Activated CD4-positive, alpha-beta T cell treated with anti-CD3 and anti-CD28 coated beads, Interleukin-10, Interleukin-2, amounts not matched to agents 100 ng/mL and 50 ng/mL, durations not matched to agents 16 hours and 8 hours (primary cell): ENCODE data around the gene KLHL10.

Experiments
- DNase-seq: peaks from one replicate; pipeline ENCODE4 v3.0.0-alpha.2; 2020

The KLHL10 gene

DNA sequence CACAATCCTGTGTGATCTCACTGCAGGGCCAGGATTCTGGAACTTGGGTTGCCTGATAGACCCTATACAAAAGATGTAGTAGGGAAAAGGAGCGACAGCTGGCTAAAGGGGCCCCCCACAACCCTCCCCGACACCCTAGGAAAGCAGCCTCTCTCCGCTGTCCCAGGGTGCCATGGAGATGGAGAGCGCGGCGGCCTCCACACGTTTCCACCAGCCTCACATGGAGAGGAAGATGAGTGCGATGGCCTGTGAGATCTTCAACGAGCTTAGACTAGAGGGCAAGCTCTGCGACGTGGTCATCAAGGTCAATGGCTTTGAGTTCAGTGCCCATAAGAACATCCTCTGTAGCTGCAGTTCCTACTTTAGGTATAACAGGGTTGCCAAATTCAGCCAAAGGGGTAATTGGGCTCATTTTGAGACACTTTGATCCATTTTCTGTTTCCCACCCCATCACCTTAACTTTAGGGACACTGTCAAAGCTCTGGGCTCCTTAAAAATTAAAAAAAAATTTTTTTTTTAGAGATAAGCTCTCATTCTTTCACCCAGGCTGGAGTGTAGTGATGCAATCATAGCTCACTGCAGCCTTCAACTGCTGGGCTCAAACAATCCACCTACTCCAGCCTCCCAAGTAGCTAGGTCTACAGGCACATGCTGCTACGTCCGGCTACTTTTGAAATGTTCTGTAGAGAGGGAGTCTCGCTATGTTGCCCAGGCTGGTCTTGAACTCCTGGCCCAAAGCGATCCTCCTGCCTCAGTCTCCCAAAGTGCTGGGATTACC, at the start of gene KLHL10:
Gene KLHL10, plus strand, starts transcription at position 65 of the 778 bp plus-strand sequence. Its CDS starts 108 bp downstream, at position 173.
- no peak for DNase-seq

DNA sequence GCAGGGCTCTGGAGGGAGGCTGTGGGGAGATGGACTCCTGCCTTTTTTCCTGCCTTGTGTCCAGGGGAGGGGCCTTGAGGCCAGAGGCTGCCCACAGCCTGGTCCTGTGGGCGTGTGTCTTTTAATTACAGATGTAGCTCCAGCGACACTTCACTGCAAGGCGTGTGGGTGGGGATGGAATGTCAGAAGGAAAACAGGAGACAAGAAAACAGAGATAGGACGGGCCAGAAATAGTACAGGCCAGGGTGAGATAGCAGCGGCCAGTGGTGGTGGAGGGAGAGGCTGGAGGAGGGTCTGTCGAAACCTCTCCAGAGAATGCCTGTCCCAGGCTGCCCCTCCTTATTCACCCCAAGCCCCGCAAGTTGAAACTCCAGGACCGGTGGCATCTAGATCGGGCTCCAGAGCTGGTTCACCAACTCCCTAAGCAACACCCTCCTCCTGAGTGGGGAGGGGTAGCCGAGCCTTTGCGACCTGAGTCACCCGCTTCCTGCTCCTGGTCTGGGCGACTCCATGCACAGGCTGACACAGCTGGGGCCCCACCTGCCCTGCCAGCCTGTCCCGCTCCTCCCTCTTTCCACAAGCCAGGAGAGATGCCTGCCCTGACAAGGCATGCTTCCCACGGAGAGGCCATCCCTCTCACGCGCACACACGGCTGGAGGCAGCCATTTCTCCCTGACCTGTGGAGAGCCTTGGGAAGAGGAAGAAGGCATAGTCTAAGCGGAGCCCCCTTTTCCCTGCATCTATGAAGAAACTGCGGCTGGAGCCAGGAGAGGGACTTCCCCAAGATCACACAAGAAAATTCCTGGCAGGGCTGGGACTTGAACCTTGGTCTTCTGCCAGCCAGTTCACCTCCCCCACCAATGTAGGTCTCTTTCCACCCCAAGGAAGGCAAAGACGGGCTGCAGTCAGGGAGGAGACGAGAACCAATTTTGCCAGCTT, 44.5 kb upstream of the KLHL10 start:
- no peak for DNase-seq

DNA sequence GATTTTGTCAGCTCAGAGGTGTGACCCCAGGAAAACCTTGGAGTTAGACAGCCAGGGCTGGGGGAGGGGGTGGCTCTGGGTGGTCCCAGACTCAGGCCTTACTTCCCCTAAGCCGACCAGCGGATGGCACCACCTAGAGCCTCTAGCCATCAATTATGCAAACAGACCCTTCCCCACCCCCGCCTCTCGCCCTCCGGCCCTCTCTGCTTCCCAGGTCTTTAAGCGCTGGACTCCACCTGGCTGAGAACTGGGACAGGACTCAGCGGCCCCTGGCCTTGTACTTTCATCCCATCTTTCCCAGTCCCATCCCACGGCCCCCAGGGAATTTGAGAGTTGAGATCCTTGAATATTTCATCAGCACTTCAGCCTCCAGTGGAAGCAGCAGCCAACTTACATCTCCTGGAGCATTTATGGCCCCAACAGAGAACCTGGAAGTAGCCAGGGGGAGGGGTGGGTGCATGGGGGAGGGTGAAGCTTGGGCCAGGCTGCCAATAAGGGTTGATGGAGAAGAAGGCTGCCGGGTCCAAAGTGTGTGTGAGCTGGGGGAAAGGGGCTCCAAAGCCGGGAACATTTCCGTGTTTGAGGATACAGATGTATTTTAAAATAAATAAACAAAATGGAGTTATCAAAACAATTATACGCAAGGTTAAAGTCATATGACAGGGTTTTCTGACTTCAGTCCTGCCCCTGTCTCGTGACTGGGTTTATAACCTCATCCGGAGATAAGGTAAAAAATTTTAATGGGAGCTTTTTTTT, 43.7 kb upstream of the KLHL10 start:
- DNase-seq, result no peak

DNA sequence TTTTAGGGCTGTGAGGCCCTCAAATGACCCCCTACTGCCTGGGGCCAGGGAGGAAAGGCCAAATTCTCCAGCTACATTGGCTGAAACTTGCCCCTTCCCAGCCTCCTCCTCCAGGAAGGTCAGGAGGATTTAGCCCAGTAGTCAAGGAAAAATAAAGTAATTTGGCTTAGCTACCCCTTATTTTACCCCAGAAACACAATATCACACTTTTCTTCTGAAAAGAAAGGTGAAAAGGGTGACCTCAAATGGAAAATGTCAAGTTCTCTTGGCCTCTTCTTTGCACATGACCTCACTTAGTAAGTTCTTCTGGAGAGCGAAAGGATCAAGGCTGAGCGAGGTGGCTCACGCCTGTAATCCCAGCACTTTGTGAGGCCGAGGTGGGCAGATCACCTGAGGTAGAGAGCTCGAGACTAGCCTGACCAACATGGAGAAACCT, 43.1 kb upstream of the KLHL10 start:
- DNase-seq, result no peak

DNA sequence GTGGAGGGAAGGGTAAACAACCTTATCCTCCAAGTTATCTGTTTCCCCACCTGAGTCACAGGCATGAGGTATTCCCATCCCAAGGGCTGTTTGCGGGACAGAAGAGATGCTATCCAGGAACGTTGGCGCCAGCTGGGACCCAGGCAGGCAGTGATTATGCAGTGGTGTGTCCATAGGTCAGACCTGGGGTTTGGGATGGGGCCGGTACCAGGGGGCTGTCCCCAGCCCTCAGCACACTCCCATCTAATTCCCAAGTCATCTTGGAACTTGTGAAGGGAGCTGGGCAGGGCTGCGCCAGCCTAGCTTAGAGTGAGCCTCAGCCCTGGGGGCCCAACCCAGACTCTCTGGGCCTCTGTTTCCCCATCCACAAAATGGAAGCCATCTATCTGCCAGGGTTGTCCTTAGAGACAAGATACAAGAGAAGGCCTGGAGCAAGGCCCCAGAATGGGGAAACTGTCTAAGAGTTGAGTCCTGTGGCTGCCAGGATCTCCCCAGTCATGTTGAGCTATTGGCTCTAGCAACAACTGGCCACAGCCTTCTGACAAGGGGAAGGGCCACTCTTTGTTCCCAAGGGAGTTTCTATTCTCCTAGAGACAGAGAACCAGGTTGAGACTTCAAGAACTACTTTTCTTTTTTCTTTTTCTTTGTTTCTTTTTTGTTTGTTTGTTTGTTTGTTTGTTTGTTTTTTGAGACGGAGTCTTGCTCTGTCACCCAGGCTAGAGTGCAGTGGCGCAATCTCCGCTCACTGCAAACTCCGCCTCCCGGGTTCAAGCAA, 41.3 kb upstream of the KLHL10 start:
- no peak for DNase-seq

DNA sequence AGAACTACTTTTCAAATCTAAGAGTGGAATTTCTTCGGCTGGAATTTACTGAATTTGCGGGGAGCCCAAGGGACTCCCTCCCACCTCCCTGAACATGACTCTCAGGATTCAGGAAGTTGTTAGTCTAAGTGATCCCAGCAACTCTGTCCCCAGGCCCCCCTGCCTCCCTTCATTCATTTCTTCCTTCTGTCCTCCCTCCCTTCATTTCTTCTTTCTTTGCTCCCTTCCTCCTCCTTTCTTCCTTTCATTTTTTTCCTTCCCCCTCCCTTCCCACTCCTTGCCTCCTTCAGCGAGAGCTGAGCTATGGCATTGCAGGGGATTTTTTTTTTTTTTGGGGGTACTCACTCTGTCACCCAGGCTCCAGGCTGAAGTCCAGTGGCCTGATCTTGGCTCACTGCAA, 40.2 kb upstream of the KLHL10 start:
- no peak for DNase-seq

DNA sequence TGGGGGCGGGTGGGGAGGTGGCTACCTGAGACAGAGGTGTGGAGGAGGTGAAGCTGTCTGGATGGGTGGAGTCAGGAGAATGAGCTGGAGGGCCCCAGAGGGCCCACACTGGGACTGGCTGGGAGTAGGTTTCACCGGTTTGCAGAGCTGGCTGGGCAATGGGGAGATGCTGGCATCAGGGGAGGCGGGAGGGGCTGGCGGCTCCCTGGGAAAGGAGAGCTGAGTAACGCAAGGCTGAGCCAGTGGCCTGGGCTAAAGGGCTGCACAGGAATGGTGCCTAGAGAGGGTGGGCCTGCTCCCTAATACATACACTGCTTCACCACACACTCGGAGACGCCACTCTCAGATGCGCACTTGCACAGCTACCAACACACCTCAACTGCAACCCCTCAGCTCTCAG, 38.3 kb upstream of the KLHL10 start:
- DNase-seq, result no peak

DNA sequence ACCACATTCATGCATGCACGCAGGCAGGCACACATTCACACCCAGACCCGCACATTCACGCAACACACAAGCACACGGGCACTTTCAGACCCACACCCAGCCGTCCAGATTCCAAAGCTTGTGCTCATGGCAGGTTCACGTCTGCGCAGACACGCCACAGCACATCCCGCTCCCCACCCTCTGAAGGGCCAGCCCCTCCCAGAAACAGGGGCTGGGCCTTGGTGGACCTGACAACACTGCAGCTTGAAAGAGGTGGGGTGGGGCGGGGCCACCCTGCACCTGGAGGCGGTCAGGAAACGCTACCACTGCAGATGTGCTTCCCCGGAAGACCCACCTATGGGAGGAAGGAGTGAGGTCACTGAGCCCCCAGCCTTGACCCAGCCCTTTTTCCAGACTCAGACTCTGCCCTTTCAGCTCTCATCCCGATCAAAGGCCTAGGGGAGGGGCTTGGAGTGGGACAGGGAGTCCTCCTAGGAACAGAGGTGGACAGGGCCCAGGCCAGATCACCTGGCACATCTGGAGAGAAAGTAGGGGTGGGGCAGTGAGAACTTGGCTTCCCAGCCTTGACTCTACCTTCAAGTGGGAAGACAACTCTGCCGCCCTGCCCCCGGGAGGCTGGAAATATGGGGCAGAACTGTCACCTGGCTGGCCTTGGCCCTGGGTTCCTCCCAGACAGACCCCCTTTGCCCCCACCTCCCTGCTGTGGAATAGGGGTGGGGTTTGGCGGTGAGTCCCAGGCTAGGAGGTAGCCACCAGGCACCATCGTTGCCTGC, 36.8 kb upstream of the KLHL10 start:
- DNase-seq, result no peak

DNA sequence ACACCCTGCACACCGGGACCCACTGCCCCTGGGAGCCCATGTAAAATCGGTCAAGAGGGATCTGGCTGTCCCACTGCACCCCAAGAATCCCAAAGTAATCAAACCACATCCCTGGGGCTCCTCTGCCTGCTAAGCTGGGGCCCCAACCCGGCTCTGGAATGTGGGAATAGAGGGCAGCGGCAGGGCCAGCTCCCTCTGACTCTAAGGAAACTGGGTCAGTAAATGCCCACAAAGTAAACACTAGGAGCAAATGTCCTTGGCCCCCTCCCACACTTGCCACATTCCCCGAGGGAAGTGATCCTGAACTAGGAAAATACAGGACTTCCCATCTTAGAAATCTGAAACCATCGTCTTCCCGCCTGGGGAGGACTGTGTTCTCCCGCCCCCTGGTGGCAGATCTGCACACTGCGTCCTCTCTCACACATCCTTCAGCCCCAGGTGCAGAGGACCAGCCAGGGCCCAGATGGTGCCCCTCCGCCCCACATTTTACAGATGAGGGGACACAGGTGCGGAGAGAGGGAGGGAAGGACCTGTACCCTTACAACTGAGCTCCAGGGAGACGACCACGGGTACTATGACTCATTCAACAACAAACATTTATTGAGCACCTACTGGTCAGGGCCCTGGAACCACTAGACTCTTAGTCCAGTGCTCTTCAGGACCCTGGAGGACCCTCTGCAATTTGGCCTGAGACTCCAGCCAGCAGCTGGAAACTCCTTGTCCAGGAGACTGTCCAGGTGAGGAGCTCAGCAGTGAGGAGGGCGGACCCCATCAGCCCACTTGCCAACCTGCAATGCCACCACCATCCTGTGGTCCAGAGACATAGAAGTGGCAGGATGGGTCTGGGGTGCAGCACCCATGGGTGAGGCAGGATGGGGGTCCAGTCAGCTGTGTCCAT, 36.0 kb upstream of the KLHL10 start:
- peak; percentile 73 for DNase-seq

DNA sequence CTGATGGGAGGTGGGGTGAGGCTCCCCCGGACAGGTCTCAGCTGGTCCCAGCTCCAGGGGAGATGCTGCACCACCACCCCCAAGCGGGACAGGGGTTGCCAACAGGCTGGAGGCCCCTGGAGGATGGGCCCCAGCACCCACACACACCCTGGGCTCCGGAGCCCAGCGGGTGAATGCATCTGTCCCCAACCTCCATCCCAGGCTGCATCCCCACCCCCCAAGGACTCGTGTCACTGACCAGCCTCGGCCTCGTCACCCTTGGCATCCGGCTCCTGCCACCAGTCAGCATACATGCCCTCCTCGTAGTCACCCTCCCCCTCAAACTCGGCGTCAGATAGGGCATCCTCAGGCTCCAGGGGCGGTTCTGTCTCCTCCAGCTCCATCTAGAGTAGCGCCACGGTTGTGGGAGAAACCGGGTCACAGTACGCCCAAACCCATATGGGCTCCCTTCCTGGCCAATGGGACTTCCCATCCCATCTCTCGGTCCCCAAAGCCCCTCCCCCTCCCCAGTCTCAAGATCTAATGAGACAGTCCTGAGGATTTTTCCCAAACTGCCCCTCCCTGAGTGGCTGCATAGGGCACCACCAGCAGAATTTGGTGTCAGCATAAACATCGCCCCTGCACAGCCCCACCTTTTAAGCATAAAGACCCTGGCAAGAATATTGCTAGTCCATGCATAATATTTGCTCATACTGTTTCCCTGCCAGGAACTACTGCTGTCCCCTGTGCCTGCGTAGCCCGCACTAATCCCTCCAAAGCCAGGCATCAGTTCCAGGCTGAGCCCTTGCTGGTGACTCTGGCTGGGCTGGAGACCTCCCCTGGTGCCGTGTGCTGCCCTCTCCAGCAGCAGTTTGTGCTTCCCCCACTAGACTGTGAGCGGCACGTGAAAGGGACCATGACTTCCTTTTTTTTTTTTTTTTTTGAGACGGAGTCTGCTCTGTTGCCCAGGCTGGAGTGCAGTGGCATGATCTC, 34.3 kb upstream of the KLHL10 start:
- no peak for DNase-seq

DNA sequence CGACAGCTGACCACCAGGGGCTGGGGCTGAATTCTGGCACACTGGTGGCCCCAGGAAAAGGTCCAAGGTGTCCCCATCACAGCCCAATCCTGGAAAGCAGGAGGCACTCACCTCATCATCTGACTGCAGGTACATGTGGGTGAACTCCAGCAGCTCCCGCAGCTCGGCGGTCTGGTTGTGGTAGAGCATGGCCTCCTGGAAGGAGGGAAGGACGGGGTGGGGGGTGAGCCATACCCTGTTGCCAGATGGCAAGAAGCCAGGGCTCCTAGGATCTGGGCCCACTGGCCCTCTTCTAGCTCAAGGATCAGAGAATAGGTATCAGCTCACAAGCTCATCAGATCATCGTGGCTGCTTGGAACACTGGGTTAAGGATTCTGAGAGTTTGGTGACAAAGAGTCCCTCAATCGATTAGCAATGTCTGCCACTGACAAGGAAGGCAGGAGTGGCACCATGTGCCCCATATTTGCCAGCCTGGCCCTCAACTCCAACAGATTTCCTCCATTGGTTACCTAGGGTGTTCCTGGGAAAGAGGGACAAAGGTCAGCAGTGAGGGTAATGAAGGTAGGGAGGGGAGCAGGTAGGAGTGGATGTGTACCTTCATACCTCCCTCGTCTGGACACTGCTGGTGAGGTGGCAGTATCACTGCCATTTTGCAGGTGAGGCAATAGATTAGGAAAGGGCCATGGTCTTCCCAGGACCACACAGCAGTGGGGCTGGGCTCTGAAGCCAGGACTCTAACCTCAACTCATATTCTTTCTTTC, 30.8 kb upstream of the KLHL10 start:
- no peak for DNase-seq

DNA sequence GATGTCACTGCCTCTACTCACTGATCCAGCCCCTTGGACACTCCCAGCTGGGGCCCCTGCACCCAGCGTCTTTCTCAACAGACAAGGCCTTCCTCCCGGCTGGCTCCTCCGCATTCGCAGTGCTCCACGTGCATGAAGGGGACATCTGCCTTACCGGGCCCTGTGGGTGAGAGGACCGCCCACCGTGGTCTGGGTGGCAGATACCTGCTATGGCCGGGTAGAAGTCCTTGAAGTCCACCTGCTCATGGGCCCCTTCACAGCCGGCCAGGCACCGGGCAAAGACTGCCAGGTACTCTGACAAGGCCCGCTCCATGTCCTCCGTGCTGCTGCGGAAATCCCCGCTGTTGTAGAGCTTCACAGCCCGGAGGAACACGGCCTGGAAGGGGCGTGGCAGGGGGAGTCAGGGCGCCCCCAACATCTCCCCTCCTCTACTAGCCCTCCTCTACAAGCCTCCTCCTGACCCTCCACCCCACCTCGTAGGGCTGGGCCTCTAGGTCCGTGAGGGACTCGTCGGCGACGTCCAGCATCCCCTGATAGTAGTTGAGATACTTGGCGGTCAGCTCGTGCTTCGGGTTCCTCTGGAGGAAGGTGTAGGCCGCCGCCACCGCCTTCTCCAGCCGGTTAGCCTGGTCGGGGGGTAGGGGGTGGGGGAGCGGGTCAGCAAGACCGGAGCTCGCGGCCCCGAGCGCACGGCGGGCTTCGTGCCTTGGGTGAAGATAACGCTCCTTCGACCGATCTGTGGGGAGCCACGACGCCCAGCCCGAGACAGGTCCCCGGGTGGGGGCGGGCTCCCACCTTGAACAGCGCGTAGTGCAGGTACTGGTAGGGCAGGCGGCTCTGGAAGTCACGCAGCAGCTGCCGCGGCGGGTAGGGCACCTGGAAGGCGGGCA, 26.7 kb upstream of the KLHL10 start:
- peak; percentile 13 for DNase-seq

DNA sequence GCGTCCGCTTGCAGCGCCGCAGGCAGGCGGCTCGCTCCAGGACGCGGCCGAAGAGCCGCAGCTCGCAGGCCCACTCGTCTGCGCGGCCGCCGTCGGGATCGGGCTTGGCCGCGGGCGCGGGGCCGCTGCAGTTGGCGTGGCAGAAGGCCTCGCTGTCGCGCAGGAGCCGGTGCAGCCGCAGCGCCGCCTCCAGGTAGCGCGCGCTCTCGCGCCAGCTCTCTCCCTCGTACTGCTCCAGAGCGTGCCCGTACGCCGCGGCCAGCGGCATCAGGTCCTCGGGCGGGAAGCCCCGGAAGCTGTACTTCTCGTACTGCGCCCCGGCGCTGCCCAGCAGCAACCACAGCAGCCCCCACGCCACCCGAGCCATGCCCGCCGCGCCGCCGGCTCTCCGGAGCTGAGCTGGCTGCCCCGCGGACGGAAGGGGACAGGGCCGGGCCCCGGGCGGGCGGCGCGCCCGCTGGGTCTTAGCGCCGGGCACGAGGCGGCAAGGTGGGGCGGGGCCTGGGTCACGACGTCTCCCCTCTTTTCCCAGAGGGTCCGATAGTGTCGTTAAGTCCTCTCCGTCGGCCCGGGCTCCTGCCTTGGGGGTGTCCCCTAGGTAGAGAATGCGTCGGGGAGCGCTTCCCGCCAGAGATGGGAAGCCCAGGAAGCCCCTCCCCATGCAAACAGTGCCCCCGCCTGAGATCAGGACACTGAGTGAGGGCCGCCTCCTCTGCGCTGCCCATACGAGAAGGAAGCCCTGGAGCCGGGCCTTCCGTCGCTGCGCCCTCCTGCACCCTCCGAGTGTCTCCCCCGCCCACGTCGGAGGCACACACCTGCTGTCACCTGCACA, 25.9 kb upstream of the KLHL10 start, which contains the start of gene P3H4:
Gene P3H4, minus strand, starts transcription at position 401 of the 832 bp plus-strand sequence. Its CDS starts 34 bp downstream, at position 367.
- peak; percentile 73 for DNase-seq

DNA sequence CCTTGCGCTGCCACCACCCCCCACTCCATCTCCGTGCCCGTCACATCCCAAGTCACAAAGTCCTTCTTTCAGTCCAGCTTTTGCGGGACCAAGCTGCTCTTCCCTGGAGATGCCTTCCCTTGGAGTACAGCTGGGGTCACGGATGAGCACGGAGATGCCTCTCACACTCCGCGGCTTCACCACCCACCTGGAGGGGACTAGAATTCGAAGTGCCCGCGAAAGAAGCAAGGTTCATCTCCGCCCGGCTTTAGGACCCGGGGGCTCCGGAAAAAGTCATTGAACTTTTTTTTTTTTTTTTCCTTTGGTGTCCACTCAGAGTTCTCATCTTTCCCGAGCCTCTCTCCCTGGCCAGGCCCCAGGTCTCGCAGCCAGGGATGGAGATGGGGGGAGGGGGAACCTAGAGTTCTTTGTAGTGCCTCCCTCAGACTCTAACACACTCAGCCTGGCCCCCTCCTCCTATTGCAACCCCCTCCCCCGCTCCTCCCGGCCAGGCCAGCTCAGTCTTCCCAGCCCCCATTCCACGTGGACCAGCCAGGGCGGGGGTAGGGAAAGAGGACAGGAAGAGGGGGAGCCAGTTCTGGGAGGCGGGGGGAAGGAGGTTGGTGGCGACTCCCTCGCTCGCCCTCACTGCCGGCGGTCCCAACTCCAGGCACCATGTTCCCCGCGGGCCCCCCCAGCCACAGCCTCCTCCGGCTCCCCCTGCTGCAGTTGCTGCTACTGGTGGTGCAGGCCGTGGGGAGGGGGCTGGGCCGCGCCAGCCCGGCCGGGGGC, 25.1 kb upstream of the KLHL10 start, which contains the start of gene FKBP10:
Gene FKBP10, plus strand, starts transcription at position 624 of the 771 bp plus-strand sequence. Its CDS starts 31 bp downstream, at position 655.
- peak; percentile 13 for DNase-seq

DNA sequence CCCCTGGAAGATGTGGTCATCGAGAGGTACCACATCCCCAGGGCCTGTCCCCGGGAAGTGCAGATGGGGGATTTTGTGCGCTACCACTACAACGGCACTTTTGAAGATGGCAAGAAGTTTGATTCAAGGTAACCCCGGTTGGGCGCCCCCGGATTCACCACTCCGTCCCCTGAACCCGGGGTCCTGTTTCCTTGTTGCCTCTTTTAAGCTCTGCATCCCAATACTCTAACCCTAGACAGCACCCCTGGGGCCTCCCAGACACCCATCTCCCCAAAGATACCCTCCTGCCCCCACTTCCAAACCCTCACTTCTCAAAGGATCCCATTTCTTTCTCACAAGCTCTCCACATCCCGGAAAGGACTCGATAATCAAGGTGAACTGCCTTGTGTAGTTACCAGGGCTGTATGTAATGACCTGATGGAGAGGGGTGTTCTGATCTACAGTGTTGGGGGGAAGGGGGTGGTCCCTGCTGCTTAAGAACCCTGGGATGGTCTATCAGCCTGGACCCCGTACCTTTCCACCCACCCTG, 24.4 kb upstream of the KLHL10 start:
- DNase-seq, result no peak
